MCF 10A (cell line): ENCODE measurements around the gene KRTAP4-5. TPM values are rescaled to one million over a fixed set of nuclear protein-coding genes. Genes with fewer than 3 reads are reported as not detected.

Source experiments
- BruUV-seq: library from RNA; stranded (reverse); fragments of 400-500 nt; replicated peaks from 2 replicates; lab custom pipeline; 2021; lab: Mats Ljungman, UMichigan
- CTCF ChIA-PET: fragments of 300-600 bp; sonication (Branson Sonifier 250); formaldehyde crosslinking; extraction: SDS; loops from one replicate; lab custom pipeline; 2021; ENCODE audit warnings: antibody characterized with exemption, inconsistent platforms; lab: Yijun Ruan, JAX
- POLR2A ChIA-PET: fragments of 300-600, 350-650 bp; sonication (Branson Sonifier 250); formaldehyde crosslinking; extraction: SDS; loops from one replicate; lab custom pipeline; 2020; ENCODE audit warnings: antibody characterized with exemption, inconsistent platforms; lab: Yijun Ruan, JAX
- DNase-seq: peaks from one replicate; pipeline ENCODE4 v3.0.0-alpha.2; 2018; ENCODE audit not compliant: unreplicated experiment
- H3K27ac Mint-ChIP-seq: one replicate; pipeline ENCODE4 v1.8.0; 2022; ENCODE audit warnings: mild to moderate bottlenecking, low read depth, mixed read lengths; ENCODE audit not compliant: unreplicated experiment
- H3K27me3 Mint-ChIP-seq: one replicate; pipeline ENCODE4 v1.8.0; 2022; ENCODE audit warnings: mixed read lengths; ENCODE audit not compliant: insufficient read depth, unreplicated experiment
- H3K36me3 Mint-ChIP-seq: one replicate; pipeline ENCODE4 v1.8.0; 2022; ENCODE audit warnings: mild to moderate bottlenecking, moderate library complexity, mixed read lengths; ENCODE audit not compliant: insufficient read depth, unreplicated experiment
- H3K4me1 Mint-ChIP-seq: one replicate; pipeline ENCODE4 v1.8.0; 2022; ENCODE audit warnings: mixed read lengths; ENCODE audit not compliant: insufficient read depth, unreplicated experiment
- H3K4me3 Mint-ChIP-seq: one replicate; pipeline ENCODE4 v1.8.0; 2022; ENCODE audit warnings: mild to moderate bottlenecking, moderate library complexity, mixed read lengths; ENCODE audit not compliant: unreplicated experiment
- H3K9me3 Mint-ChIP-seq: one replicate; pipeline ENCODE4 v1.8.0; 2022; ENCODE audit warnings: mixed read lengths; ENCODE audit not compliant: unreplicated experiment
- CTCF ChIP-seq: fragments of 200-600 bp; IDR thresholded peaks from one replicate; pipeline ENCODE4 v1.8.0; 2022; ENCODE audit warnings: antibody characterized with exemption, mild to moderate bottlenecking; ENCODE audit not compliant: unreplicated experiment
- intact Hi-C: fragments of 100-400 bp; cut with micrococcal nuclease; formaldehyde crosslinking; loops from 2 replicates; pipeline ENCODE4 v1.14.1; 2022
- total RNA-seq: library from RNA; stranded (reverse); gene quantifications from 2 replicates; pipeline ENCODE4 v1.2.3, GENCODE V29; 2022

Gene KRTAP4-5
- total RNA-seq, 1 experiment from 2014 or later, result not detected

GRCh38 chr17:41186872-41187271, 37.2 kb upstream of the KRTAP4-5 start:
- CTCF ChIA-PET, result interaction anchor here (0.6 to 1.5 kb wide), 2 partner anchors 136 to 389 kb away, joined by 3 read pairs; no protein-coding TSS in a partner anchor
- H3K4me3 Mint-ChIP-seq, result no peak overlapping the region
- POLR2A ChIA-PET, result interaction anchor here (0.5 to 1.2 kb wide), 4 partner anchors 25 to 503 kb away, joined by 3 to 5 read pairs (median 4); no protein-coding TSS in a partner anchor
- H3K27me3 Mint-ChIP-seq, result peaks cover 64% of the 10 kb centered on the region
- no TSS peak for BruUV-seq
- no peaks in the 10 kb centered on the region for H3K9me3 Mint-ChIP-seq
- no peak for DNase-seq
- intact Hi-C loops, result no loop called here
- no peak overlapping the region for H3K27ac Mint-ChIP-seq
- no peak for TF ChIP-seq CTCF
- H3K36me3 Mint-ChIP-seq, result no peaks in the 10 kb centered on the region
- H3K4me1 Mint-ChIP-seq, result no peaks in the 10 kb centered on the region

- TF ChIP-seq CTCF, result no peak
- ChIA-PET CTCF (interaction anchor here (0.7 kb wide), 1 partner anchor 138 kb away, joined by 5 read pairs; no protein-coding TSS in a partner anchor), POLR2A (no interaction called here)
- BruUV-seq, result no TSS peak
- Mint-ChIP-seq H3K9me3 (no peaks in the 10 kb centered on the region), H3K4me1 (no peaks in the 10 kb centered on the region), H3K4me3 (no peak overlapping the region), H3K27ac (no peak overlapping the region), H3K27me3 (peaks cover 46% of the 10 kb centered on the region), H3K36me3 (no peaks in the 10 kb centered on the region)
- DNase-seq, result no peak
- intact Hi-C loops, result no loop called here
Measured at GRCh38 chr17:41185001-41185400, 35.4 kb upstream of the KRTAP4-5 start.

GRCh38 chr17:41184480-41184961, 34.9 kb upstream of the KRTAP4-5 start, which contains the start of gene KRTAP4-1:
Gene KRTAP4-1 (minus strand): TSS chr17:41184911. CDS start chr17:41184854, 57 bp downstream.
- Mint-ChIP-seq H3K4me1 (no peaks in the 10 kb centered on the region), H3K4me3 (no peak within 1 kb of the TSS), H3K27me3 (peaks cover 42% of the 10 kb centered on the region), H3K9me3 (no peaks in the 10 kb centered on the region), H3K27ac (no peak within 1 kb of the TSS), H3K36me3 (no peaks in the 10 kb centered on the region)
- DNase-seq, result no peak
- ChIA-PET POLR2A (no interaction called here), CTCF (interaction anchor here (0.7 kb wide), 1 partner anchor 138 kb away, joined by 5 read pairs; no protein-coding TSS in a partner anchor)
- no peak for TF ChIP-seq CTCF
- no TSS peak for BruUV-seq
- intact Hi-C loops, result no loop called here

GRCh38 chr17:41178843-41179616, 29.4 kb upstream of the KRTAP4-5 start:
- POLR2A ChIA-PET, result interaction anchor here (0.9 kb wide), 1 partner anchor 10 kb away, joined by 3 read pairs; no protein-coding TSS in a partner anchor
- Mint-ChIP-seq H3K9me3 (no peaks in the 10 kb centered on the region), H3K36me3 (no peaks in the 10 kb centered on the region), H3K4me1 (no peaks in the 10 kb centered on the region), H3K27me3 (peaks cover 35% of the 10 kb centered on the region), H3K4me3 (no peak overlapping the region), H3K27ac (no peak overlapping the region)
- CTCF ChIA-PET, result interaction anchor here (0.7 to 1.4 kb wide), 2 partner anchors 34 to 143 kb away, joined by 3 to 5 read pairs; no protein-coding TSS in a partner anchor
- BruUV-seq, result no TSS peak
- no peak for TF ChIP-seq CTCF
- intact Hi-C loops, result no loop called here
- DNase-seq, result no peak
